SH-SY5Y (cell line): ENCODE data around the gene KIF18B.

Source experiments
- GATA2 ChIP-seq: IDR thresholded peaks from 2 replicates; pipeline ENCODE4 v1.6.1; 2011; ENCODE audit warnings: mild to moderate bottlenecking, low read depth, low read length
- GATA3 ChIP-seq: IDR thresholded peaks from 2 replicates; pipeline ENCODE4 v1.6.1; 2011; ENCODE audit warnings: low read depth, mild to moderate bottlenecking, low read length, moderate library complexity

- TF ChIP-seq GATA2 (no peak), GATA3 (no peak)
Observed at GRCh38 chr17:44916781-44917241, 30.8 kb downstream of the KIF18B start.
